Heart right ventricle (tissue), 16 donors: ENCODE measurements around the gene CREB3L1. TPM values are rescaled to one million over a fixed set of nuclear protein-coding genes. Genes with fewer than 3 reads are reported as not detected.
"Not testable (repeated sequence)": the region's sequence is repeated elsewhere in the genome, so short reads cannot be mapped to it uniquely, and the experiment has no call there.

Experiments used
- ATAC-seq, 8 donors: fragments of 200-7000 bp; cut with Tn5 transposase; one replicate each; pipeline ENCODE4 v1.9.1; 2020; ENCODE audit warnings: mild to moderate bottlenecking in 8 of 8, moderate library complexity in 8 of 8, moderate number of reproducible peaks in 1 of 8
- DNase-seq, 2 donors: peaks; one replicate each; pipeline ENCODE4 v3.0.0-alpha.2; 2020
- H3K27ac ChIP-seq, 10 donors: fragments of 200-600 bp; sonication (generic) in 2 of 10; one replicate each; pipeline versions ENCODE4 v1.5.0 to v1.8.0; 2020 to 2022; ENCODE audit warnings: mild to moderate bottlenecking in 3 of 10
- H3K27me3 ChIP-seq, 7 donors: fragments of 200-600 bp; one replicate each; pipeline ENCODE4 v1.8.0; 2021 to 2022; ENCODE audit warnings: mild to moderate bottlenecking in 2 of 7
- H3K36me3 ChIP-seq, 9 donors: fragments of 200-600 bp; sonication (generic) in 1 of 9; one replicate each; pipeline versions ENCODE4 v1.5.0 to v1.8.0; 2020 to 2022; ENCODE audit warnings: mild to moderate bottlenecking in 2 of 9
- H3K4me1 ChIP-seq, 9 donors: fragments of 200-600 bp; sonication (generic) in 1 of 9; one replicate each; pipeline versions ENCODE4 v1.5.0 to v1.8.0; 2020 to 2022; ENCODE audit warnings: mild to moderate bottlenecking in 4 of 9
- H3K4me3 ChIP-seq, 10 donors: fragments of 200-600 bp; sonication (generic) in 2 of 10; one replicate each; pipeline versions ENCODE4 v1.5.0 to v1.8.0; 2020 to 2022; ENCODE audit warnings: mild to moderate bottlenecking in 7 of 10, moderate library complexity in 2 of 10
- H3K9me3 ChIP-seq, 11 donors: fragments of 200-600 bp in 10 of 11; sonication (generic) in 2 of 11; one replicate each; pipeline versions ENCODE4 v1.5.0 to v1.8.0; 2013 to 2022; ENCODE audit warnings: mild to moderate bottlenecking in 2 of 11, control low read depth in 1 of 11, moderate library complexity in 1 of 11
- CTCF ChIP-seq, 9 donors: fragments of 200-600 bp; sonication (generic) in 2 of 9; IDR thresholded peaks; one replicate each; pipeline versions ENCODE4 v1.5.0 to v1.8.0; 2021 to 2022; ENCODE audit warnings: antibody characterized with exemption in 9 of 9, mild to moderate bottlenecking in 5 of 9, moderate library complexity in 1 of 9
- WGBS, 2 donors: extraction: QIAGEN DNeasy Blood & Tissue Kit; methylation state at CpG; one replicate each; pipeline ENCODE4 v1.1.7; 2013; ENCODE audit warnings: inconsistent platforms in 1 of 2; 5-methylcytosine and 5-hydroxymethylcytosine counted together
- intact Hi-C, 10 donors: fragments of 100-400 bp; cut with DNase I; formaldehyde crosslinking; loops; one replicate each; pipeline versions ENCODE4 v1.11.1 to v1.14.2; 2022
- polyA plus RNA-seq, 2 donors: library from polyadenylated mRNA; stranded (reverse); fragments of 200-250 nt; gene quantifications; one replicate each; pipeline ENCODE4 v1.2.3, GENCODE V29; 2013
- total RNA-seq, 10 donors: library from RNA; stranded (reverse); fragmentation: NEBNext Ultra II Directional in 3 of 10; extraction: Animal tissue kit (Norgen Biotek cat#: 25700) in 3 of 10; gene quantifications; one replicate each; pipeline versions ENCODE4 v1.2.1 to v1.2.4, GENCODE V29; 2021 to 2023
- donor health status: Arrhythmogenic right ventricular cardiomyopathy.
- donor health status: ischemic (EF 13 %, LVEDD 7.1; RV severe dilation, severe dysfunction).
- donor health status: healthy with polysubstance abuse.
- donor health status: DM: no; HTN: yes; CAD: no.
- donor health status: DM: no; HTN: no; CAD: no.
- donor health status: ischemic (EF 25% LVEDD 6.9; RV normal size, moderate dysfunction).
- donor health status: ischemic (EF 25% LVEDD 5.7; RV mildly dilated, moderate dysfunction).
- donor health status: healthy.
- donor health status: DM: yes; HTN: yes; CAD: no.
- donor health status: Ischemic cardiomyopathy.
- donor health status: ischemic (EF 35%, LVEDD 5.7; RV mildly dilated, moderate dysfunction).
- donor health status: nonischemic (EF 11% LVEDD 7.7; RV severe dilation, severe dysfunction).
- donor health status: DM: yes; HTN: yes; CAD: no.
- donor health status: PGD.
- donor health status: ischemic (EF 29% LVEDD 5.4; RV normal size, mild dysfunction).
- donor health status: nonischemic (EF 23%, LVEDD 6.1; RV moderate dilation, normal function).

Gene CREB3L1
- total and polyA plus RNA-seq, 12 donors, result 9.7 to 127 (median 36.1) TPM

- peaks cover 0 to 12% (median 0%) of the 10 kb centered on the region in 9 donors for H3K4me1 ChIP-seq
- no peaks in the 10 kb centered on the region for H3K36me3 ChIP-seq
- TF ChIP-seq CTCF (IDR thresholded peaks at IDR 0.05), result no peak
- H3K27me3 ChIP-seq, result no peaks in the 10 kb centered on the region
- H3K9me3 ChIP-seq, result no peaks in the 10 kb centered on the region
- 78 to 80% methylated on average over 10 of the region's 10 CpGs for WGBS, 2 donors
- intact Hi-C loops, result no loop called here
- no peak for DNase-seq
- no peak for ATAC-seq
- no peak overlapping the region for H3K27ac ChIP-seq
- H3K4me3 ChIP-seq, result no peak overlapping the region
These were observed 25.0 kb upstream of the CREB3L1 start for GRCh38 chr11:46252373-46252914.

- ATAC-seq (no peak), DNase-seq (no peak)
- Histone ChIP-seq H3K27ac (no peak overlapping the region), H3K27me3 (no peaks in the 10 kb centered on the region), H3K9me3 (no peaks in the 10 kb centered on the region), H3K4me3 (no peak overlapping the region), H3K36me3 (no peaks in the 10 kb centered on the region), H3K4me1 (peaks cover 0 to 8% (median 0%) of the 10 kb centered on the region in 9 donors)
- WGBS, 2 donors, result 89 to 93% methylated on average over 13 of the region's 13 CpGs
- intact Hi-C loops, result no loop called here
- no peak for TF ChIP-seq CTCF (IDR thresholded peaks at IDR 0.05)
These were observed 24.0 kb upstream of the CREB3L1 start for GRCh38 chr11:46253258-46254132.

- ATAC-seq, result no peak
- intact Hi-C loops, result no loop called here
These were observed 23.4 kb upstream of the CREB3L1 start for GRCh38 chr11:46254133-46254491.

GRCh38 chr11:46256540-46257001 lies 20.9 kb upstream of the CREB3L1 start:
- 93 to 97% methylated on average over 3 of the region's 3 CpGs for WGBS, 2 donors
- Histone ChIP-seq H3K9me3 (no peaks in the 10 kb centered on the region), H3K36me3 (no peaks in the 10 kb centered on the region), H3K27ac (no peak overlapping the region), H3K4me1 (peaks cover 0 to 5% (median 0%) of the 10 kb centered on the region in 9 donors), H3K4me3 (no peak overlapping the region), H3K27me3 (no peaks in the 10 kb centered on the region)
- intact Hi-C loops, result no loop called here
- ATAC-seq (no peak), DNase-seq (no peak)
- no peak for TF ChIP-seq CTCF (IDR thresholded peaks at IDR 0.05)

More at GRCh38 chr11:46254133-46254491, 23.4 kb upstream of the CREB3L1 start:
- no peak for TF ChIP-seq CTCF (IDR thresholded peaks at IDR 0.05)
- 92 to 94% methylated on average over 9 of the region's 9 CpGs for WGBS, 2 donors
- Histone ChIP-seq H3K4me3 (no peak overlapping the region), H3K9me3 (no peaks in the 10 kb centered on the region), H3K27ac (no peak overlapping the region), H3K4me1 (peaks cover 0 to 8% (median 0%) of the 10 kb centered on the region in 9 donors), H3K27me3 (no peaks in the 10 kb centered on the region), H3K36me3 (no peaks in the 10 kb centered on the region)
- no peak for DNase-seq

- H3K27me3 ChIP-seq, DNase-seq, H3K4me3 ChIP-seq, ATAC-seq, H3K27ac ChIP-seq, H3K4me1 ChIP-seq, H3K9me3 ChIP-seq, H3K36me3 ChIP-seq, intact Hi-C loops: not testable (repeated sequence)
- 82 to 94% methylated on average over 5 of the region's 5 CpGs for WGBS, 2 donors
These were observed 18.1 kb upstream of the CREB3L1 start for GRCh38 chr11:46259347-46259746.
